T-helper 17 cell (primary cell): ENCODE measurements around the gene CPSF4. TPM values are rescaled to one million over a fixed set of nuclear protein-coding genes. Genes with fewer than 3 reads are reported as not detected.
A peak's percentile ranks its signal among the peaks of the same experiment; 100 is the strongest.
"Not testable (repeated sequence)": the region's sequence is repeated elsewhere in the genome, so short reads cannot be mapped to it uniquely, and the experiment has no call there.

Source experiments
- ATAC-seq: fragments of 150-1000 bp; cut with Tn5 transposase; 2 replicates; pipeline ENCODE4 v1.10.0; 2021; ENCODE audit warnings: mild to moderate bottlenecking, moderate library complexity
- DNase-seq, 3 donors: peaks; one replicate each; pipeline versions ENCODE4 v3.0.0 to v3.0.0-alpha.2; 2020 to 2021
- H3K9me3 ChIP-seq: one replicate; pipeline ENCODE4 v1.7.0; 2013; ENCODE audit warnings: low read length, mild to moderate bottlenecking; ENCODE audit not compliant: control insufficient read depth, poor library complexity, severe bottlenecking
- H3K27ac Mint-ChIP-seq: one replicate; pipeline ENCODE4 v1.8.0; 2022; ENCODE audit warnings: mild to moderate bottlenecking, moderate library complexity, mixed read lengths
- H3K27me3 Mint-ChIP-seq: one replicate; pipeline ENCODE4 v1.8.0; 2022; ENCODE audit warnings: mixed read lengths
- H3K36me3 Mint-ChIP-seq: one replicate; pipeline ENCODE4 v1.8.0; 2022; ENCODE audit warnings: low read depth, mixed read lengths
- H3K4me1 Mint-ChIP-seq: one replicate; pipeline ENCODE4 v1.8.0; 2022; ENCODE audit warnings: mild to moderate bottlenecking, mixed read lengths
- H3K4me3 Mint-ChIP-seq: one replicate; pipeline ENCODE4 v1.8.0; 2022; ENCODE audit warnings: mild to moderate bottlenecking, moderate library complexity, mixed read lengths
- total RNA-seq, 4 donors: library from RNA in 2 of 4; stranded (reverse) in 2 of 4; gene quantifications; one replicate each; pipeline ENCODE4 v1.2.3 and lab custom pipeline; 2022 to 2026

Gene CPSF4
- total RNA-seq, 2 donors from 2014 or later: 35.0 to 42.9 TPM

DNA sequence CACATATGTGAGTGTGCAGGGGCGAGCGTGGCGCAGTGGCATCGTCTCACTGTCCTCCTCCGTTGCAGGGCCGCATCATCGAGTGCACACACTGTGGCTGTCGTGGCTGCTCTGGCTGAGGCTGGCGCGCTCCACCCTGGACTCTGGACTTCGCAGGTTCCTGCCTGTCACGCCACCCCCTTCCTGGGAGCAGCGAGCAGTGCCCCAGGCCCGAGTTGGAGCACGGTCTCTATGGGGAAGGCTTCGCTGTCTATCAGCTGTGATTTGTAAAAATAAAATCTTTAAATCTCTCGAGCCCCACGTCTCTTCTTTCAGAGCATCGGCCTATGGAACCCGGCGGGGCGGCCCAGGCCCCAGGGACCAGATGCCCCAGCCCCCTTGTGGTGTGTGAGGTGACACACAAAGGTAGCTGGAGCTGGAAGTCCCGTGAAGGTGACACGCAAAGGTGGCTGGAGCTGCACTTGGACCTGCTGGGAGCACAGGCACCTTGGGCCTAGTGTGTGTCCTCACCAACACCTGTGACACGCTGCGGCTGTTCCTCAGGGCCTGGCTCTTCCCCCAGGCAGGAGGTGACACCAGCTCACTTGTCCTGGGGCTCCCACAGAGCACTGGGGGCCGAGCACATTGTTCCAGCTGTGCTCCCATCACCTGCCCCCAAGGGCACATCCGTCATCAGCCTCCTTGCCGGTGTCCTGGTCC is 19.3 kb upstream of the CPSF4 start:
- H3K36me3 Mint-ChIP-seq: peaks cover 9% of the 10 kb centered on the region
- H3K27ac Mint-ChIP-seq: peak overlapping the region; percentile 79
- no peak overlapping the region for H3K4me3 Mint-ChIP-seq
- H3K4me1 Mint-ChIP-seq: peaks cover 8% of the 10 kb centered on the region
- no peaks in the 10 kb centered on the region for H3K9me3 ChIP-seq
- DNase-seq (no peak), ATAC-seq (peak; percentile 15)
- no peaks in the 10 kb centered on the region for H3K27me3 Mint-ChIP-seq

DNA sequence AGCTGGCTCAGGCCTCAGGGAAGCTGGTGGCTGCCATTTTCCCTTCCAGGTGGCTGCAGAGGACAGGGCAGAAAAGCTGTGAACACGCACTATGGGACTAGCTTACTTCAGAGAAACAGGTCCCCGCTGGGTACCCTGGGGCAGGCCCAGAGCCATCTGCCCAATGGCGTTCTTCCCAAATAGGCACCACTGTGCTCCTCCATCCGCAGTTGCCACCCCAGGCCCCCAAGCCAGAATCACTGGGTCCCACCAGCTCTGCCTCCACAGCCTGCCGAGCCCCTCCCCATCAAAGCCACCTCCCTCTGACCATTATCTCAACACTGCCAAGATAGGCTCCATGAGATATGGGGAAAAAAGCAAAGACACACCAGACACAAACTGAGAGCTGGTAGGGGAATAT is 18.5 kb upstream of the CPSF4 start:
- Mint-ChIP-seq H3K27me3 (no peaks in the 10 kb centered on the region), H3K27ac (peak overlapping the region; percentile 79), H3K36me3 (peaks cover 6% of the 10 kb centered on the region), H3K4me1 (peaks cover 3% of the 10 kb centered on the region), H3K4me3 (peak overlapping the region; percentile 25)
- DNase-seq (no peak), ATAC-seq (no peak)
- no peaks in the 10 kb centered on the region for H3K9me3 ChIP-seq

DNA sequence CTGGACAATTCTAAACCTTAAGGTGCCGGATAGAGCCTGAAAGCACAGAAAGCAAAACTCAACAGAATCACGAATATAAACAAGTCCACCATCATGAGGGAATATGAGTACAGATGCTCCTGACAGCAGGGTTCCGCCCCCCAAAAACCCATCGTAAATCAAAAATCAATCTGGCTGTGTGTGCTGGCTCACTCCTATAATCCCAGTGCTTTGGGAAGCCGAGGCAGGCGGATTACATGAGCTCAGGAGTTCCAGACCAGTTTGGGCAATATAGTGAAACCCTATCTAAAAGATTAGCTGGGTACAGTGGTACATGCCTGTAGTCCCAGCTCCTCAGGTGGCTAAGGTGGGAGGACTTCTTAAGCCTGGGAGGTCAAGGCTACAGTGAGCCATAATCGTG is 17.8 kb upstream of the CPSF4 start:
- H3K36me3 Mint-ChIP-seq: peaks cover 5% of the 10 kb centered on the region
- peaks cover 1% of the 10 kb centered on the region for H3K4me1 Mint-ChIP-seq
- peak overlapping the region; percentile 79 for H3K27ac Mint-ChIP-seq
- H3K27me3 Mint-ChIP-seq: no peaks in the 10 kb centered on the region
- H3K9me3 ChIP-seq: no peaks in the 10 kb centered on the region
- DNase-seq (no peak), ATAC-seq (peak; percentile 10)
- H3K4me3 Mint-ChIP-seq: no peak overlapping the region

DNA sequence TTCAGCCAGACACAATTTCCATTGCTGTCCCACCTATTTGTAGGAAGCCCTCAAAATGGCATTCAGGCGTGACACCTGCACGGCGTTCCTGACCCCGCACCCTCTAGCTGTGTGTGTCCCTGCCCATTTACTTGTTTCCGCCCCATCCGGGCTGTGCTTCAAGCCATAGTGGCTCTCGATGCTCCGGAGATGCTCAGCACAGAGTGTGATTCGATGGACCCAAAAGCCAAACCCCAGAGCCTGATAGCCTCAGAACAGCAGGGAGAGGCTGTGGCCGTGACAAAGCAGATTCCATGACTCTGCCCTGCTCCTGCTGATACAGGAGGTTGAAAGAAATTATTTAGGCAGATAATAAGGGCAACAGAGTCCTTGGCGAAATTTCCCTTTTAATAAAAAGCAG is 16.6 kb upstream of the CPSF4 start:
- no peak overlapping the region for H3K27ac Mint-ChIP-seq
- DNase-seq (no peak), ATAC-seq (no peak)
- H3K36me3 Mint-ChIP-seq: peaks cover 2% of the 10 kb centered on the region
- H3K27me3 Mint-ChIP-seq: no peaks in the 10 kb centered on the region
- no peaks in the 10 kb centered on the region for H3K4me1 Mint-ChIP-seq
- no peak overlapping the region for H3K4me3 Mint-ChIP-seq
- no peaks in the 10 kb centered on the region for H3K9me3 ChIP-seq

DNA sequence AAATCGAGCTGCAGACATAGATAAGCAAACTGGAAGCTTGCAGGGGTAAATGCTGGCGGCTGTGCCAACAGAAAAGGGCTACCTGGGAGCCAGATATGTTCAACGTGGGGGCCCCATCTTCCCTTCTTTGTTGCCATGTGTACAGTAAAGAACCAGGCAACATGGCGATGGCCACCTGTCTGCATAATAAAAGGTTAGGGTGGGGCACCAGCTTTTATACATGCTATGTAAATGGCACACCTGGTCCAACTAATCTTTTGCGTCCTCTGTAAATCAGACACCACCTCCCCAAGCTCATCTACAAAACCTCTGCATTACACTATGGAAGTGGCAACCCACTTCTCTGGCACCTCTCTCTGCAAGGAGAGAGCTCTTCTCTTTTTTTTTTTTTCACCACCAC is 16.1 kb upstream of the CPSF4 start:
- Mint-ChIP-seq H3K27ac (no peak overlapping the region), H3K36me3 (no peaks in the 10 kb centered on the region), H3K4me3 (no peak overlapping the region), H3K4me1 (no peaks in the 10 kb centered on the region), H3K27me3 (no peaks in the 10 kb centered on the region)
- DNase-seq: no peak
- no peaks in the 10 kb centered on the region for H3K9me3 ChIP-seq
- no peak for ATAC-seq

DNA sequence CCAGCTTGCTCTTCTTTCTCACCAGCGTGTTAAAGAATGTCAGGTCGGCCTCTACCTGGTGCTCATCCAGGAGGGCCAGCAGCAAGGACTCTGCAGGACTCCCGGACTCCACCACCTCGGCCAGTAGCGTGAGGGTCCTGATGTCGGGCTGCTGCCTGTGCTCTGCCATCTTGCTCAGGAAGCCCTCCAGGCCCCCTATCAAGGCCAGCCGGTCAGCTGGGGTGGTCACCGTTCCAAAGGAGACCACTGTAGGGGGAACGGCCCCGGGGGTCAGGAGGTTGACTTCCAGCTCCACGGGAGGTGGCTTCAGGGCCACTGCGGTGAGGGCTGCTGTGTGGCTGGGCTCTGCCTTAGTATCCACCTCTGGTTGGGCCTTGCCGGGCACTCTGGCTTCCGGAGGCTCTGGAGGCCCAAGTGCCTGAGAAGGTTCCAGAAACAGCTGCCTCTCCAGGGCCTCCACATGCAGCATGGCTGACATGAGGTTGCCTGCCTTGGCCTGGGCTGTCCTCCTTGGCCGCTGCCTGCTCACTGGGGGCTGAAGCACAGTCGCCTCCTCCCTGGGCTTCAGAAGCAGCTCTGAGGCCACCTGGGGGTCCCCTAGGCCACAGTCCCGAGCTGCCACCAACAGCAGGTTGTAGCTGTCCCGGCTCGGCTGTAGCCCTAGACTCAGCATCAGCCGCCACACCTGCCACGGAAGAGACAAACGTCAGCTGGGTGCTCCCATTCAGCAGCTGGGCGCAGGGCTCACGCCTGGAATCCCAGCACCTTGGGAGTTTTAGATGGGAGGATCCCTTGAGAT is 13.6 kb upstream of the CPSF4 start:
- peak overlapping the region; percentile 21 for H3K27ac Mint-ChIP-seq
- H3K27me3 Mint-ChIP-seq: no peaks in the 10 kb centered on the region
- no peaks in the 10 kb centered on the region for H3K36me3 Mint-ChIP-seq
- ATAC-seq: no peak
- H3K4me3 Mint-ChIP-seq: no peak overlapping the region
- no peaks in the 10 kb centered on the region for H3K4me1 Mint-ChIP-seq
- DNase-seq: no peak
- no peaks in the 10 kb centered on the region for H3K9me3 ChIP-seq

DNA sequence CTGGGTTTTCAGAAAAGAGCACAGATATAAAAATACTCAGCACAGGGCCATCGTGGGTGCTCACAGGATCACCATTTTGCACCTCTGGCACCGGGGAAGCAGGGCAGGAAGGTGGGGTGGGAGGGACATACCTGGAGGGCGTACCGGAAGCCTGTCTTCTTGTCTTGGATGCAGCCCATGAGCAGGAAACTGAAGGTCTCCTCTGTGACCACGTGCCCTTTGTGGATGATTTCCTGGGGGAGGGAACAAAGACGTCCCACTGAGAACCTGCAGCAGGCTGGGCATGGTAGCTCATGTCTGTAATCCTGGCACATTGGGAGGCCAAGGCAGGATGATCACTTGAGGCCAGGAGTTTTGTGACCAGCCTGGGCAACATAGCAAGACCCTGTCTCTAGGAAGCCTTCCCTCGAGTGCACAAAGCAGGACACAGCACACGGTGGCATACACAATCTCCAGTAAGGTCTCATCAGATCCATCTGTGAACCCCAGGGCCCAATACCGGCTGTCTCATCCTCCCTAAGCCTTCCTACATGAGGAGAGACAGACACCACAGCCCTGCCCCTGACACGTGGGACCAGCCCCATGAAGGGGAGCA is 9.7 kb upstream of the CPSF4 start:
- Mint-ChIP-seq H3K4me1 (peaks cover 2% of the 10 kb centered on the region), H3K4me3 (no peak overlapping the region), H3K36me3 (peaks cover 2% of the 10 kb centered on the region), H3K27me3 (no peaks in the 10 kb centered on the region), H3K27ac (no peak overlapping the region)
- DNase-seq (no peak), ATAC-seq (no peak)
- no peaks in the 10 kb centered on the region for H3K9me3 ChIP-seq

DNA sequence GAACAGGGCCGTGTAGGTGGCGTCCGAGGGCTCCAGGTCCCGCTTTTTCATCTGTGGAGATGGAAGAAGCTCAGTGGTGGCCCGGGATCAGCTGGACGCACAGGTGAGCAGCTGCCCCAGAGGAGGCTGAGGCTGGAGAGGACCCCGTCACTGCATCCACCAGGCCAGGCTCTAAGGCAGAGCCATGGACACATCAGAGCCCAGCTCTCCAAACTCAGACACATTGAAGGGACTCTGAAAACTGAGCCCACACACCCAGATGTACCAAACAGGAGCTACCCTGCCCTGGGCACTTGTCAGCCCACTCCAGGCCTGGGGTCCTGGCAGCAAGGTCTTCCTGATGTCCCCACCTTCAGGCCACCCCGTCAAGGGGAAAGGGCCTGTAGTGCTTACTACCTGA is 9.0 kb upstream of the CPSF4 start:
- Mint-ChIP-seq H3K27ac (no peak overlapping the region), H3K4me1 (peaks cover 2% of the 10 kb centered on the region), H3K27me3 (no peaks in the 10 kb centered on the region), H3K36me3 (peaks cover 2% of the 10 kb centered on the region), H3K4me3 (no peak overlapping the region)
- no peak for ATAC-seq
- no peak for DNase-seq
- H3K9me3 ChIP-seq: no peaks in the 10 kb centered on the region

DNA sequence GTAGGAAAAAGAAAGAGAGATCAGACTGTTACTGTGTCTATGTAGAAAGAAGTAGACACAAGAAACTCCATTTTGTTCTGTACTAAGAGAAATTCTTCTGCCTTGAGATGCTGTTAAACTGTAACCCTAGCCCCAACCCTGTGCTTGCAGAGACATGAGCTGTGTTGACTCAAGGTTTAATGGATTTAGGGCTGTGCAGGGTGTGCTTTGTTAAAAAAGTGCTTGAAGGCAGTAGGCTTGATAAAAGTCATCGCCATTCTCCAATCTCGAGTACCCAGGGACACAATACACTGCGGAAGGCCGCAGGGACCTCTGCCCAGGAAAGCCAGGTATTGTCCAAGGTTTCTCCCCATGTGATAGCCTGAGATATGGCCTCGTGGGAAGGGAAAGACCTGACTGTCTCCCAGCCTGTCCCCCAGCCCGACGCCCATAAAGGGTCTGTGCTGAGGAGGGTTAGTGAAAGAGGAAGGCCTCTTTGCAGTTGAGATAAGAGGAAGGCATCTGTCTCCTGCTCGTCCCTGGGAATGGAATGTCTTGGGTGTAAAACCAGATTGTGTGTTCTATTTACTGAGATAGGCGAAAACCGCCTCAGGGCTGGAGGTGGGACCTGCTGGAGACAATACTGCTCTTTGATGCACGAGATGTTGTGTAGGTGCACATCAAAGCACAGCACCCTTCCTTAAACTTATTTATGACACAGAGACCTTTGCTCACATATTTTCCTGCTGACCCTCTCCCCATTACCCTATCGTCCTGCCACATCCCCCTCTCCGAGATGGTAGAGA is 6.8 kb upstream of the CPSF4 start:
- not testable (repeated sequence) for H3K4me1 Mint-ChIP-seq, H3K9me3 ChIP-seq, H3K36me3 Mint-ChIP-seq, H3K27me3 Mint-ChIP-seq, ATAC-seq, DNase-seq, H3K4me3 Mint-ChIP-seq
- peak overlapping the region; percentile 11 for H3K27ac Mint-ChIP-seq

DNA sequence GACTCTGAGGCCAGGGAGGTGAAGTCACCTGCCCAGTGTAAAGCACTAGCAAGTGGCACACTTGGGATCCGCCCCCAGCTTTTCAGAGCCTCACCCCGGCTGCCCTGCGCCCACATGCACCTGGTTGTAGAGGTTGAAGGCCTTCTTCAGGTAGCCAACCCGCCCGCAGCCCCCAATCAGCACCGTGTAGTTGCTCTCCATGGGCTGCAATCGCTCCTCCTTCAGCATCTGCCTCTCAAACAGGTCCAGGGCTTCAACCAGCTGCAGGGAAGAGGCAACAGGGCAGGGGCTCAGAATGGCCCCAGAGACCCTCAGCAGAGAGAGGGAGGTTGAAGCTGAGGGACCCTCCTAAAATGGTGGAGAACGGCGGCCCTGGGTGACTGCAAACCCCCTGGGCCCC is 5.6 kb upstream of the CPSF4 start:
- peaks cover 2% of the 10 kb centered on the region for H3K36me3 Mint-ChIP-seq
- H3K27me3 Mint-ChIP-seq: no peaks in the 10 kb centered on the region
- H3K9me3 ChIP-seq: no peaks in the 10 kb centered on the region
- peaks cover 5% of the 10 kb centered on the region for H3K4me1 Mint-ChIP-seq
- no peak overlapping the region for H3K4me3 Mint-ChIP-seq
- no peak overlapping the region for H3K27ac Mint-ChIP-seq
- no peak for ATAC-seq
- DNase-seq: no peak

DNA sequence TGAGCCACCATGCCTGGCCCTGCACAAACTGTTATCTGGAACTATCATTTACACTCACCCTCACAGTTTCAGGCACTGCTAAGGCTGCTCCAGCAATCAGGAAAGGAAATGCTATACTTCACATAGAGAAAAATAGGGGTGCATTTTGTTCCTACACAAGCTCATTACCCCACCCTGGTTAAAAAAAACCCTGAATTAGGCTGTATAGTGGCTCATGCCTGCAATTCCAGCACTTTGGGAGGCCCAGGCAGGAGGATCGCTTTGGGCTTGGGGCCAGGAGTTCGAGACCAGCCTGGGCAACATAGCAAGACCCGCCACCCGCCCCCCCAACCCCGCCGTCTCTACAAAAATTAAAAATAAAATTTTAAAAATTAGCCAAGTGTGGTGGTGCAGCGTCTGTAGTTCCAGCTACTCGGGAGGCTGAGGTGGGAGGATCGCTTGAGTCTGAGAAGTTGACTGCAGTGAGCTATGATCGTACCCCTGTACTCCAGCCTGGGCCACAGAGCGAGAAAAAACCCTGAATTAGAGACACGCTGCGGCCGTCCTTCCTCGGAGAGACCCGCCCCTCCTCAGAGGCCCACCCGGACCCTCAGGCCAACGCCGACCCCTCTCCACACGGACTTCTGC is 684 bp upstream of the CPSF4 start:
- Mint-ChIP-seq H3K4me1 (peaks cover 28% of the 10 kb centered on the region), H3K27ac (peak overlapping the region; percentile 95), H3K27me3 (no peaks in the 10 kb centered on the region), H3K36me3 (peaks cover 4% of the 10 kb centered on the region), H3K4me3 (peak overlapping the region; percentile 98)
- peak; percentile 32 for ATAC-seq
- DNase-seq: no peak
- H3K9me3 ChIP-seq: no peaks in the 10 kb centered on the region

DNA sequence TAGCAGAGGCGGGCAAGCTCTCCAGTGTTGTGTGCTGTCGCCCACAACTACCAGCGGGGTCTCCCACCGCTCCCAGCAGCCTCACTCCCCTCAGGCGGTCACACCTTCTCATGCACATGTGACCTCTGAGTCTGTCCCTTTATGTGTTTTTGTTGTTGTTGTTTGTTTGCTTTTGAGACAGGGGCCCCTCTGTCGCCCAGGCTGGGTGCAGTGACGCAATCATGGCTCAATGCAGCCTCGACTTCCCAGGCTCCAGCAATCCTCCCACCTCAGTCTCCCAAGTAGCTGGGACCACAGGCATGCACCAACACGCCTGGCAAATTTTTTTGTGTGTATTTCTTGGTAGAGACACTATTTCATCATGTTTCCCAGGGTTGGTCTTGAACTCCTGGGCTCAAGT is 1.5 kb downstream of the CPSF4 start:
- Mint-ChIP-seq H3K27me3 (no peaks in the 10 kb centered on the region), H3K27ac (peak overlapping the region; percentile 95)
- ATAC-seq: no peak

DNA sequence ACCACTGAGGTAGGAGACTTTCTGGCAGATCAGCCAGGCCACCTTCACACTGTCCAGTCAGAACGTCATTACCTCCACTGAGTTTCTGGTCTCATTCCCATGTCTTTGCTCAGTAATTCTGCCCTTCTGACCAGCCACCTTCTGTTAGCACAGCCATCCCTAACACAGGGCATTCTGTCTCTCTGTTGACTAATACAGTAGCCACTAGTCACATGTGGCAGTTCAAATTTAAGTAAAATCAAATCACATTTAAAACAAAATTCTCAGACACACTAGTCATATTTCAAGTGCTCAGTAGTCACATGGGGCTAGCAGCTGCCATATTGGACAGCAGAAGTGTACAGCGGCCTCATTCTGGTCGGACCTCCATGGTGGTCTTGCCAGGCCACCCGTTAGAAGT is 7.4 kb downstream of the CPSF4 start:
- Mint-ChIP-seq H3K4me1 (peaks cover 15% of the 10 kb centered on the region), H3K27ac (no peak overlapping the region), H3K27me3 (no peaks in the 10 kb centered on the region), H3K36me3 (peaks cover 7% of the 10 kb centered on the region), H3K4me3 (no peak overlapping the region)
- DNase-seq (no peak), ATAC-seq (no peak)
- H3K9me3 ChIP-seq: no peaks in the 10 kb centered on the region

More for the DNA sequence above, 1.5 kb downstream of the CPSF4 start:
- no peaks in the 10 kb centered on the region for H3K9me3 ChIP-seq
- Mint-ChIP-seq H3K36me3 (peaks cover 5% of the 10 kb centered on the region), H3K4me3 (peak overlapping the region; percentile 98), H3K4me1 (peaks cover 30% of the 10 kb centered on the region)
- DNase-seq: no peak
